PC-9 (cell line): ENCODE measurements around the gene CAMTA1. TPM values are rescaled to one million over a fixed set of nuclear protein-coding genes. Genes with fewer than 3 reads are reported as not detected.

Source experiments
- BruUV-seq: library from RNA; stranded (reverse); fragments of 400-500 nt; replicated peaks from 2 replicates; lab custom pipeline; 2021; lab: Mats Ljungman, UMichigan
- CTCF ChIA-PET: fragments of 300-600 bp; sonication (Branson Sonifier 250); formaldehyde crosslinking; loops from one replicate; lab custom pipeline; 2022; ENCODE audit warnings: antibody characterized with exemption; lab: Charles Lee
- POLR2A ChIA-PET: fragments of 300-600 bp; sonication (Branson Sonifier 250); formaldehyde crosslinking; loops from one replicate; lab custom pipeline; 2022; ENCODE audit warnings: antibody characterized with exemption; ENCODE audit not compliant: unreplicated experiment; lab: Charles Lee
- DNase-seq, 2 experiments: peaks; one replicate each; pipeline versions ENCODE4 v3.0.0 to v3.0.0-alpha.2; 2015 to 2022; ENCODE audit warnings: mixed read lengths in 1 of 2
- H2AFZ ChIP-seq: fragments of 200-600 bp; sonication (generic); 2 replicates; pipeline ENCODE4 v1.8.1; 2017; ENCODE audit warnings: antibody characterized with exemption
- H3F3A ChIP-seq: fragments of 200-600 bp; sonication (generic); 2 replicates; pipeline ENCODE4 v1.8.1; 2017; ENCODE audit warnings: antibody characterized with exemption, mild to moderate bottlenecking, low read depth; ENCODE audit not compliant: insufficient read depth
- H3K27ac ChIP-seq: fragments of 200-600 bp; sonication (generic); 2 replicates; pipeline ENCODE4 v1.6.1; 2016; ENCODE audit warnings: mixed run types
- H3K27me3 ChIP-seq: fragments of 200-600 bp; sonication (generic); 2 replicates; pipeline ENCODE4 v1.6.1; 2016; ENCODE audit warnings: low read depth, mixed run types; ENCODE audit not compliant: insufficient read depth
- H3K36me3 ChIP-seq: fragments of 200-600 bp; sonication (generic); 2 replicates; pipeline ENCODE4 v1.6.1; 2016; ENCODE audit warnings: low read depth, mixed run types
- H3K4me1 ChIP-seq: fragments of 200-600 bp; sonication (generic); replicated peaks from 2 replicates; pipeline ENCODE4 v1.6.1; 2016; ENCODE audit warnings: mixed run types; ENCODE audit not compliant: insufficient read depth
- H3K4me2 ChIP-seq: fragments of 200-600 bp; sonication (generic); 2 replicates; pipeline ENCODE4 v1.6.1; 2017; ENCODE audit warnings: mixed run types
- H3K4me3 ChIP-seq: fragments of 200-600 bp; sonication (generic); 2 replicates; pipeline ENCODE4 v1.6.1; 2016; ENCODE audit warnings: mixed run types
- H3K79me2 ChIP-seq: fragments of 200-600 bp; sonication (generic); 2 replicates; pipeline ENCODE4 v1.6.1; 2017; ENCODE audit warnings: low read depth, mixed run types
- H3K9me2 ChIP-seq: fragments of 200-600 bp; sonication (generic); 2 replicates; pipeline ENCODE4 v1.8.1; 2017; ENCODE audit warnings: mild to moderate bottlenecking; ENCODE audit not compliant: insufficient read depth
- H3K9me3 ChIP-seq: fragments of 200-600 bp; sonication (generic); 2 replicates; pipeline ENCODE4 v1.8.1; 2016; ENCODE audit warnings: low read depth; ENCODE audit not compliant: insufficient read depth
- H4K20me1 ChIP-seq: fragments of 200-600 bp; sonication (generic); 2 replicates; pipeline ENCODE4 v1.8.1; 2017; ENCODE audit not compliant: insufficient read depth
- CTCF ChIP-seq: fragments of 200-600 bp; sonication (generic); conservative IDR thresholded peaks from 2 replicates; pipeline ENCODE4 v1.6.1; 2017; ENCODE audit warnings: mixed run types, antibody characterized with exemption, mild to moderate bottlenecking, moderate library complexity
- EZH2 ChIP-seq: fragments of 200-600 bp; sonication (generic); IDR thresholded peaks from 2 replicates; pipeline ENCODE4 v1.8.0; 2017; ENCODE audit warnings: antibody characterized with exemption, low read depth
- intact Hi-C: fragments of 100-400 bp; cut with micrococcal nuclease; formaldehyde crosslinking; loops from one replicate; pipeline ENCODE4 v1.10.0; 2022; ENCODE audit not compliant: unreplicated experiment
- total RNA-seq: library from RNA; stranded (reverse); gene quantifications from 2 replicates; pipeline ENCODE4 v1.2.3, GENCODE V29; 2021

The CAMTA1 gene
- total RNA-seq, 1 experiment from 2014 or later: 72.3 TPM

- Histone ChIP-seq H3K9me3 (no peaks in the 10 kb centered on the region), H2AFZ (no peak overlapping the region), H3K27me3 (peaks cover 43% of the 10 kb centered on the region), H3K36me3 (no peaks in the 10 kb centered on the region), H4K20me1 (no peaks in the 10 kb centered on the region), H3K9me2 (no peaks in the 10 kb centered on the region), H3K79me2 (no peaks in the 10 kb centered on the region), H3K4me2 (no peak overlapping the region), H3K4me1 (no peaks in the 10 kb centered on the region), H3F3A (no peaks in the 10 kb centered on the region), H3K4me3 (no peak overlapping the region), H3K27ac (no peak overlapping the region)
- TF ChIP-seq CTCF (no peak), EZH2 (no peak)
- POLR2A ChIA-PET: no interaction called here
- no peak for DNase-seq
- BruUV-seq: no TSS peak
- CTCF ChIA-PET: no interaction called here
- intact Hi-C loops: no loop called here
Observed at GRCh38 chr1:6923955-6924881, 139.0 kb downstream of the CAMTA1 start.

GRCh38 chr1:6924891-6925290, 139.6 kb downstream of the CAMTA1 start:
- H3K27me3 ChIP-seq: peaks cover 47% of the 10 kb centered on the region
- DNase-seq: no peak
- H3K79me2 ChIP-seq: no peaks in the 10 kb centered on the region
- ChIA-PET CTCF (no interaction called here), POLR2A (no interaction called here)
- no peaks in the 10 kb centered on the region for H4K20me1 ChIP-seq
- intact Hi-C loops: no loop called here
- no peaks in the 10 kb centered on the region for H3K4me1 ChIP-seq
- no peaks in the 10 kb centered on the region for H3K9me3 ChIP-seq
- H3F3A ChIP-seq: no peaks in the 10 kb centered on the region
- no peak overlapping the region for H3K27ac ChIP-seq
- no peak overlapping the region for H3K4me3 ChIP-seq
- no peaks in the 10 kb centered on the region for H3K9me2 ChIP-seq
- TF ChIP-seq EZH2: no peak
- H2AFZ ChIP-seq: no peak overlapping the region
- no peak overlapping the region for H3K4me2 ChIP-seq
- no TSS peak for BruUV-seq
- no peaks in the 10 kb centered on the region for H3K36me3 ChIP-seq

- H4K20me1 ChIP-seq: no peaks in the 10 kb centered on the region
- no peaks in the 10 kb centered on the region for H3K9me3 ChIP-seq
- peaks cover 57% of the 10 kb centered on the region for H3K27me3 ChIP-seq
- no peaks in the 10 kb centered on the region for H3F3A ChIP-seq
- H3K4me1 ChIP-seq: no peaks in the 10 kb centered on the region
- H3K4me2 ChIP-seq: no peak overlapping the region
- intact Hi-C loops: no loop called here
- no TSS peak for BruUV-seq
- H3K9me2 ChIP-seq: no peaks in the 10 kb centered on the region
- ChIA-PET CTCF (no interaction called here), POLR2A (interaction anchor here (0.6 kb wide), 1 partner anchor 134 kb away, joined by 8 read pairs; no protein-coding TSS in a partner anchor)
- H3K79me2 ChIP-seq: no peaks in the 10 kb centered on the region
- H3K36me3 ChIP-seq: no peaks in the 10 kb centered on the region
- H3K27ac ChIP-seq: no peak overlapping the region
- no peak for TF ChIP-seq CTCF
- no peak for TF ChIP-seq EZH2
- H2AFZ ChIP-seq: no peak overlapping the region
- H3K4me3 ChIP-seq: no peak overlapping the region
- DNase-seq: no peak
Observed at GRCh38 chr1:6927626-6928025, 142.4 kb downstream of the CAMTA1 start.
